Panc1 (cell line): ENCODE results near the gene UBASH3A. TPM values are rescaled to one million over a fixed set of nuclear protein-coding genes. Genes with fewer than 3 reads are reported as not detected.

ENCODE experiments used
- ATAC-seq: fragments of 200-7000 bp; cut with Tn5 transposase; 2 replicates; pipeline ENCODE4 v1.9.1; 2020; ENCODE audit warnings: mild to moderate bottlenecking, moderate library complexity
- BruUV-seq: library from RNA; stranded (reverse); fragments of 400-500 nt; replicated peaks from 2 replicates; lab custom pipeline; 2021; lab: Mats Ljungman, UMichigan
- CTCF ChIA-PET: fragments of 300-600 bp; sonication (Branson Sonifier 250); formaldehyde crosslinking; loops from one replicate; lab custom pipeline; 2022; ENCODE audit warnings: antibody characterized with exemption; lab: Charles Lee
- POLR2A ChIA-PET: fragments of 300-600 bp; sonication (Branson Sonifier 250); formaldehyde crosslinking; loops from one replicate; lab custom pipeline; 2022; ENCODE audit warnings: antibody characterized with exemption; lab: Charles Lee
- DNase-seq: peaks from one replicate; pipeline ENCODE4 v3.0.0-alpha.2; 2010; ENCODE audit warnings: low read depth, low spot score
- H3K27ac ChIP-seq: 2 replicates; pipeline ENCODE4 v1.5.1; 2011; ENCODE audit warnings: mild to moderate bottlenecking, low read length, inconsistent platforms
- H3K27me3 ChIP-seq: fragments of 200-500 bp; sonication (Bioruptor generic); 2 replicates; pipeline ENCODE4 v1.6.0; 2014; ENCODE audit warnings: low read length, inconsistent platforms; ENCODE audit not compliant: control insufficient read depth, insufficient read depth
- H3K36me3 ChIP-seq: fragments of 200-500 bp; sonication (Bioruptor generic); 2 replicates; pipeline ENCODE4 v1.5.1; 2014; ENCODE audit warnings: inconsistent platforms, mild to moderate bottlenecking, low read length, moderate library complexity; ENCODE audit not compliant: control insufficient read depth, insufficient read depth
- H3K4me1 ChIP-seq: 2 replicates; pipeline ENCODE4 v1.5.1; 2011; ENCODE audit warnings: inconsistent platforms, mild to moderate bottlenecking, low read length, moderate library complexity; ENCODE audit not compliant: control insufficient read depth, insufficient read depth
- H3K4me3 ChIP-seq, 2 experiments: 2 replicates each; pipeline ENCODE4 v1.5.1; 2011 to 2012; ENCODE audit warnings: low read depth in 2 of 2, low read length in 2 of 2, mild to moderate bottlenecking in 2 of 2, inconsistent platforms in 1 of 2, moderate library complexity in 1 of 2
- H3K9me3 ChIP-seq: fragments of 200-500 bp; sonication (Bioruptor generic); 2 replicates; pipeline ENCODE4 v1.5.1; 2014; ENCODE audit warnings: low read depth, mild to moderate bottlenecking, inconsistent platforms, low read length, moderate library complexity; ENCODE audit not compliant: control insufficient read depth, insufficient read depth
- POLR2AphosphoS5 ChIP-seq: IDR thresholded peaks from 2 replicates; pipeline ENCODE4 v1.6.1; 2012; ENCODE audit warnings: mild to moderate bottlenecking, low read depth, low read length, moderate library complexity
- REST ChIP-seq, 2 experiments: IDR thresholded peaks; 2 replicates each; pipeline ENCODE4 v1.6.1; 2011 to 2012; ENCODE audit warnings: low read depth in 2 of 2, control low read depth in 1 of 2, low read length in 1 of 2, mild to moderate bottlenecking in 1 of 2, moderate library complexity in 1 of 2; ENCODE audit not compliant: insufficient read depth in 1 of 2
- SIN3A ChIP-seq: IDR thresholded peaks from 2 replicates; pipeline ENCODE4 v1.6.1; 2012; ENCODE audit warnings: low read depth, mild to moderate bottlenecking, low read length, moderate library complexity, borderline replicate concordance; ENCODE audit not compliant: insufficient read depth
- TCF7L2 ChIP-seq: IDR thresholded peaks from 2 replicates; pipeline ENCODE4 v1.6.1; 2011; ENCODE audit warnings: mild to moderate bottlenecking, low read depth, low read length, inconsistent platforms
- in situ Hi-C: cut with HindIII; loops from 2 replicates; pipeline ENCODE4 v1.10.0; 2016; ENCODE audit warnings: low sequenced_read_pairs, low pct_unique_long_range_greater_than_20kb
- intact Hi-C: fragments of 100-400 bp; cut with micrococcal nuclease; formaldehyde crosslinking; loops from one replicate; pipeline ENCODE4 v1.10.0; 2022; ENCODE audit not compliant: unreplicated experiment
- total RNA-seq: library from RNA; stranded (reverse); gene quantifications from one replicate; pipeline ENCODE4 v1.2.1, GENCODE V29; 2021; ENCODE audit not compliant: unreplicated experiment
- TF ChIP-seq, protein P1 (sequence below): fragments of 450-650 bp; IDR thresholded peaks from 2 replicates; pipeline ENCODE4 v1.5.1; 2017; ENCODE audit warnings: mild to moderate bottlenecking

The UBASH3A gene
- total RNA-seq, 1 experiment from 2014 or later: 0.33 TPM

- Histone ChIP-seq H3K27ac (no peak overlapping the region), H3K36me3 (no peaks in the 10 kb centered on the region), H3K9me3 (peaks cover 5% of the 10 kb centered on the region; the same call in 1 of the 2 replicates), H3K4me3 (no peak overlapping the region), H3K4me1 (no peaks in the 10 kb centered on the region), H3K27me3 (peaks cover 3% of the 10 kb centered on the region; the same call in 1 of the 2 replicates)
- CTCF ChIA-PET: no interaction called here
- TF ChIP-seq, protein P1, sequence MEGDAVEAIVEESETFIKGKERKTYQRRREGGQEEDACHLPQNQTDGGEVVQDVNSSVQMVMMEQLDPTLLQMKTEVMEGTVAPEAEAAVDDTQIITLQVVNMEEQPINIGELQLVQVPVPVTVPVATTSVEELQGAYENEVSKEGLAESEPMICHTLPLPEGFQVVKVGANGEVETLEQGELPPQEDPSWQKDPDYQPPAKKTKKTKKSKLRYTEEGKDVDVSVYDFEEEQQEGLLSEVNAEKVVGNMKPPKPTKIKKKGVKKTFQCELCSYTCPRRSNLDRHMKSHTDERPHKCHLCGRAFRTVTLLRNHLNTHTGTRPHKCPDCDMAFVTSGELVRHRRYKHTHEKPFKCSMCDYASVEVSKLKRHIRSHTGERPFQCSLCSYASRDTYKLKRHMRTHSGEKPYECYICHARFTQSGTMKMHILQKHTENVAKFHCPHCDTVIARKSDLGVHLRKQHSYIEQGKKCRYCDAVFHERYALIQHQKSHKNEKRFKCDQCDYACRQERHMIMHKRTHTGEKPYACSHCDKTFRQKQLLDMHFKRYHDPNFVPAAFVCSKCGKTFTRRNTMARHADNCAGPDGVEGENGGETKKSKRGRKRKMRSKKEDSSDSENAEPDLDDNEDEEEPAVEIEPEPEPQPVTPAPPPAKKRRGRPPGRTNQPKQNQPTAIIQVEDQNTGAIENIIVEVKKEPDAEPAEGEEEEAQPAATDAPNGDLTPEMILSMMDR: no peak
- peak; percentile 78 to 85 for TF ChIP-seq REST (IDR thresholded peaks at IDR 0.05; ENCODE audit: insufficient read depth in 1 of 2, low read depth in 2 of 2, low read length in 1 of 2)
- POLR2A ChIA-PET: no interaction called here
- in situ Hi-C loops: no loop called here
- ATAC-seq (no peak), DNase-seq (no peak)
- intact Hi-C loops: no loop called here
- no TSS peak for BruUV-seq
Measured at GRCh38 chr21:42429856-42430255, 26.2 kb downstream of the UBASH3A start.

- Histone ChIP-seq H3K4me1 (no peaks in the 10 kb centered on the region), H3K4me3 (no peak overlapping the region), H3K27ac (no peak overlapping the region), H3K36me3 (no peaks in the 10 kb centered on the region), H3K27me3 (peaks cover 3% of the 10 kb centered on the region; the same call in 1 of the 2 replicates), H3K9me3 (peaks cover 5% of the 10 kb centered on the region; the same call in 1 of the 2 replicates)
- ChIA-PET CTCF (no interaction called here), POLR2A (no interaction called here)
- no peak for ATAC-seq
- no peak for DNase-seq
- TF ChIP-seq POLR2AphosphoS5: no peak
- no peak for TF ChIP-seq REST (IDR thresholded peaks at IDR 0.05; ENCODE audit: insufficient read depth in 1 of 2, low read depth in 2 of 2, low read length in 1 of 2)
- TF ChIP-seq TCF7L2: no peak
- no peak for TF ChIP-seq SIN3A
- TF ChIP-seq, protein P1: no peak
- in situ Hi-C loops (no loop called here), intact Hi-C loops (no loop called here)
- no TSS peak for BruUV-seq
Measured at GRCh38 chr21:42430521-42430920, 26.8 kb downstream of the UBASH3A start.
